ENCODE measurements around the gene PMAIP1.

The PMAIP1 gene

DNA sequence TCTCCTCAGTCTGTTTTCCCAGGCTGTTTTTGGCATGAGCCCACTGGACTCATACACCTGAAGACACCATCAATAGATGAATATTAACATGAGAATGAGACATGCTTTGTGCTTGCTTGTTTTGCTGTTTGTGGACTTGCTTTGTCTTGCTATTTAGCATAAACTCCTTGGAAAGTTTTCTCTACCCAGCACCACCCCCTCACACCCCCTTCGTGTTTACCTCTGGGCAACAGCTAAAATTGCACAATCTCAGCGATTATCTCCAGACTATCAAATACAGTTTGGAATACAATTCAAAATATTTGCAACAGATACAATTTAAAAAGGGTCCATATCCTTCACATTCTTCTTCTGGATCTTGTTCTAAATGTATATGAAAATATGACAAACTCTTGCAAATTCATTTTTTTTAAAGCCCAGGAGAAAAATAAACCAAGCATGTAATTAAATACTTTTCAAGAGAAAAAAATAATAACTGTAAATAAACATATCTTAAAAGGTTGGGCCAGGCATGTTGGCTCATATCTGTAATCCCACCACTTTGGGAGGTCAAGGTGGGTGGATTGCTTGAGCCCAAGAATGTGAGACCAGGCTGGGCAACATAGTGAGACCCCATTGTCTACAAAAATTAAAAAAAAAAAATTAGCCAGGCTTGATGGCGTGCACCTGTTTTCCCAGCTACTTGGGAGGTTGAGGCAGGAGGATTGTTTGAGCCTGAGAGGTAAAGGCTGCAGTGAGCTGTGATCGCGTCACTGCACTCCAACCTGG is 32.3 kb upstream of the PMAIP1 start:
- no peaks in the 10 kb centered on the region for H3K36me3 ChIP-seq (ENCODE audit: control insufficient read depth, insufficient read depth, low read length)

DNA sequence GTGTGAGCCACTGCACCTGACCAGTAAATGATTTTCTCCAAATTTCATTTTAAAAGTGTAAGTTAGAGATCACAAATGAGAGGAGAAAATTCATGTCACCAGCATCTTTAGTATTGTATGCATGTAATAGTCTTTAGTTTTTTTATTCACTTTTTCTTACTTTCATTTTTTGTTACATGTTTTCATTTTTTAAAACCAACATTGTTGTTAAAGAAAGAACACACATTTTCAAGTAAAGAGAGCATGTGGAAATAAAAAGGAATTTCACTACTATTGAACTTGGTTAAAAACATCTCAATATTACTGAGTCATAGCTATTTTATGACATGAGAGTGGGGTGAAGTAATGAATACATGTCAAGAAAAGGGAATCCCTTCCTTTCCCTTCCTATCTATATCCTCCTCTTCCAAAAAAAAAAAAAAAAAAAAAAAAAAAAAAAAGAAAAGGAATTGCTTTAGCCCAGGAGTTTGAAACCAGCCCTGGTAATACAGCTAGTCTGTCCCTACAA is 29.1 kb upstream of the PMAIP1 start:
- Histone ChIP-seq H3K9me3 (ENCODE audit: control insufficient read depth, low read length) (no peaks in the 10 kb centered on the region), H3K36me3 (ENCODE audit: control insufficient read depth, insufficient read depth, low read length) (no peaks in the 10 kb centered on the region), H3K4me3 (ENCODE audit: insufficient read depth, low read depth, low read length, poor library complexity, severe bottlenecking) (no peak overlapping the region), H3K27ac (ENCODE audit: insufficient read depth, low read length, poor library complexity, severe bottlenecking) (no peak overlapping the region), H3K4me1 (ENCODE audit: control insufficient read depth, insufficient read depth, low read length, poor library complexity, severe bottlenecking) (no peaks in the 10 kb centered on the region), H3K27me3 (replicated peaks; ENCODE audit: control insufficient read depth, insufficient read depth, low read length, poor library complexity, severe bottlenecking) (no peaks in the 10 kb centered on the region)
- DNase-seq = no peak

More for the DNA sequence above, 32.3 kb upstream of the PMAIP1 start:
- Histone ChIP-seq H3K4me3 (ENCODE audit: insufficient read depth, low read depth, low read length, poor library complexity, severe bottlenecking) (no peak overlapping the region), H3K27me3 (replicated peaks; ENCODE audit: control insufficient read depth, insufficient read depth, low read length, poor library complexity, severe bottlenecking) (no peaks in the 10 kb centered on the region), H3K4me1 (ENCODE audit: control insufficient read depth, insufficient read depth, low read length, poor library complexity, severe bottlenecking) (no peaks in the 10 kb centered on the region), H3K27ac (ENCODE audit: insufficient read depth, low read length, poor library complexity, severe bottlenecking) (no peak overlapping the region), H3K9me3 (ENCODE audit: control insufficient read depth, low read length) (no peaks in the 10 kb centered on the region)
- no peak for DNase-seq

- DNase-seq = no peak
- H3K4me3 ChIP-seq (ENCODE audit: insufficient read depth, low read depth, low read length, poor library complexity, severe bottlenecking) = no peak overlapping the region
- H3K4me1 ChIP-seq (ENCODE audit: control insufficient read depth, insufficient read depth, low read length, poor library complexity, severe bottlenecking) = no peaks in the 10 kb centered on the region
- no peaks in the 10 kb centered on the region for H3K27me3 ChIP-seq (replicated peaks; ENCODE audit: control insufficient read depth, insufficient read depth, low read length, poor library complexity, severe bottlenecking)
- H3K27ac ChIP-seq (ENCODE audit: insufficient read depth, low read length, poor library complexity, severe bottlenecking) = no peak overlapping the region
- H3K9me3 ChIP-seq (ENCODE audit: control insufficient read depth, low read length) = no peaks in the 10 kb centered on the region
- no peaks in the 10 kb centered on the region for H3K36me3 ChIP-seq (ENCODE audit: control insufficient read depth, insufficient read depth, low read length)
Measured at GRCh38 chr18:59871711-59872362, 28.0 kb upstream of the PMAIP1 start.

DNA sequence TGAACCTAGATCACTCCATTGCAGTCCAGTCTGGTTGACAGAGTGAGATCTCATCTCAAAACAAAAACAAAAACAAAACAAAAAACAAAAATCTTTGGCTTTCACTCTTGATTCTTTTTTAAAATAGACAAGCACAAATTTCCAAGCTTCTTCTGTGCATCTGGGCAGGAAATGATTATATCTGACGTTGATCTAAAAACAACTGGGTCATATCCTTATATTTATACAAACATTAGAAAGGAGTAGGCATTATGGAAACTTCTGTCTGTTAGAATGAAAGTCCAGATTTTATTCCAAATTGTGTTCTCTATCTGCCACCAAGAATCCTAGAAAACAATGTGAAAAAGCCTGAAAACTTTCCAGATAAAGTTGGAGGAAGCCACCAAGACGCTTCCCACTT is 26.2 kb upstream of the PMAIP1 start:
- no peaks in the 10 kb centered on the region for H3K4me1 ChIP-seq (ENCODE audit: control insufficient read depth, insufficient read depth, low read length, poor library complexity, severe bottlenecking)
- no peak overlapping the region for H3K27ac ChIP-seq (ENCODE audit: insufficient read depth, low read length, poor library complexity, severe bottlenecking)
- H3K27me3 ChIP-seq (replicated peaks; ENCODE audit: control insufficient read depth, insufficient read depth, low read length, poor library complexity, severe bottlenecking) = no peaks in the 10 kb centered on the region
- no peaks in the 10 kb centered on the region for H3K9me3 ChIP-seq (ENCODE audit: control insufficient read depth, low read length)
- no peaks in the 10 kb centered on the region for H3K36me3 ChIP-seq (ENCODE audit: control insufficient read depth, insufficient read depth, low read length)
- H3K4me3 ChIP-seq (ENCODE audit: insufficient read depth, low read depth, low read length, poor library complexity, severe bottlenecking) = no peak overlapping the region
- DNase-seq = no peak

- Histone ChIP-seq H3K27me3 (replicated peaks; ENCODE audit: control insufficient read depth, insufficient read depth, low read length, poor library complexity, severe bottlenecking) (no peaks in the 10 kb centered on the region), H3K4me3 (ENCODE audit: insufficient read depth, low read depth, low read length, poor library complexity, severe bottlenecking) (no peak overlapping the region), H3K4me1 (ENCODE audit: control insufficient read depth, insufficient read depth, low read length, poor library complexity, severe bottlenecking) (no peaks in the 10 kb centered on the region), H3K27ac (ENCODE audit: insufficient read depth, low read length, poor library complexity, severe bottlenecking) (no peak overlapping the region), H3K36me3 (ENCODE audit: control insufficient read depth, insufficient read depth, low read length) (no peaks in the 10 kb centered on the region), H3K9me3 (ENCODE audit: control insufficient read depth, low read length) (no peaks in the 10 kb centered on the region)
- no peak for DNase-seq
Measured at GRCh38 chr18:59874166-59874565, 25.6 kb upstream of the PMAIP1 start.

- H3K36me3 ChIP-seq (ENCODE audit: control insufficient read depth, insufficient read depth, low read length) = no peaks in the 10 kb centered on the region
- no peaks in the 10 kb centered on the region for H3K27me3 ChIP-seq (replicated peaks; ENCODE audit: control insufficient read depth, insufficient read depth, low read length, poor library complexity, severe bottlenecking)
- no peak overlapping the region for H3K4me3 ChIP-seq (ENCODE audit: insufficient read depth, low read depth, low read length, poor library complexity, severe bottlenecking)
- no peaks in the 10 kb centered on the region for H3K4me1 ChIP-seq (ENCODE audit: control insufficient read depth, insufficient read depth, low read length, poor library complexity, severe bottlenecking)
- DNase-seq = no peak
- H3K27ac ChIP-seq (ENCODE audit: insufficient read depth, low read length, poor library complexity, severe bottlenecking) = no peak overlapping the region
- no peaks in the 10 kb centered on the region for H3K9me3 ChIP-seq (ENCODE audit: control insufficient read depth, low read length)
Measured at GRCh38 chr18:59876310-59876626, 23.5 kb upstream of the PMAIP1 start.

DNA sequence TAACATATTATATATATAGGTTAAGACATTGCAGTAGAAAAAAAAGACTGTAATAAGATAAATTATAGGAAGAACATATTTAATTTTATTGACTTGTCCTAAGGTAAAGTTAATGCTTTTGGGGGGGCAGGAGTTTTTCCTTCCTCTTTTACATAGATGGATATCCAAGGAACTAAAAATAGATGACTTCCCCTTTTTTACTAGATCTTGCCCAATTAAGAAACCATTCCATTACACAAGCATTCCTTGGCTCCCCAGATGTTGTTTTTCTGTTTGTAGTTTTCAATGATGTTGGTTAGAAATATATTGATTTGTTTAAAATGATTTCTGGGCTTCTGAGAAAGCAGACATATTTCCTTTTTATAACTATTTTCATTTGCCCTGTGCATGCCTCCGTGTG is 22.4 kb upstream of the PMAIP1 start:
- no peak overlapping the region for H3K4me3 ChIP-seq (ENCODE audit: insufficient read depth, low read depth, low read length, poor library complexity, severe bottlenecking)
- H3K36me3 ChIP-seq (ENCODE audit: control insufficient read depth, insufficient read depth, low read length) = no peaks in the 10 kb centered on the region
- H3K9me3 ChIP-seq (ENCODE audit: control insufficient read depth, low read length) = no peaks in the 10 kb centered on the region
- H3K4me1 ChIP-seq (ENCODE audit: control insufficient read depth, insufficient read depth, low read length, poor library complexity, severe bottlenecking) = no peaks in the 10 kb centered on the region
- no peak overlapping the region for H3K27ac ChIP-seq (ENCODE audit: insufficient read depth, low read length, poor library complexity, severe bottlenecking)
- no peaks in the 10 kb centered on the region for H3K27me3 ChIP-seq (replicated peaks; ENCODE audit: control insufficient read depth, insufficient read depth, low read length, poor library complexity, severe bottlenecking)
- no peak for DNase-seq

DNA sequence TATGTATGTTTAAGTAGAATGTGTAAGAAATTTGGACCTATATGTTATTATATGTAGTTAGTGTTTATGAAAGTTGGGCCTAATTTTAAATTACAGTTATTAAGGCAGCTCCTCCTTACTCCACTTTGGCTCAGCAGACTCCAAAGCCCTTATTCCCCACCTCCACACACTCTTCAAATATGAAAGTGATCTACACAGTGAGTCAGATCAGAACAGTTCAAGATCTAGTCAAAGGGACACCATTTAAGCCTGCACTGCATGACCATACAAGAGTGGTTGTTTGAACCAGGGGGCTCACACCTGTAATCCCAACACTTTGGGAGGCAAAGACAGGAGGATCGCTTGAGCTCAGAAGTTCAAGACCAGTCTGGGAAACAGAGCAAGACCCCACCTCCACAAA is 21.2 kb upstream of the PMAIP1 start:
- Histone ChIP-seq H3K36me3 (ENCODE audit: control insufficient read depth, insufficient read depth, low read length) (no peaks in the 10 kb centered on the region), H3K27ac (ENCODE audit: insufficient read depth, low read length, poor library complexity, severe bottlenecking) (no peak overlapping the region), H3K9me3 (ENCODE audit: control insufficient read depth, low read length) (no peaks in the 10 kb centered on the region), H3K27me3 (replicated peaks; ENCODE audit: control insufficient read depth, insufficient read depth, low read length, poor library complexity, severe bottlenecking) (no peaks in the 10 kb centered on the region), H3K4me3 (ENCODE audit: insufficient read depth, low read depth, low read length, poor library complexity, severe bottlenecking) (no peak overlapping the region), H3K4me1 (ENCODE audit: control insufficient read depth, insufficient read depth, low read length, poor library complexity, severe bottlenecking) (no peaks in the 10 kb centered on the region)
- DNase-seq = no peak

DNA sequence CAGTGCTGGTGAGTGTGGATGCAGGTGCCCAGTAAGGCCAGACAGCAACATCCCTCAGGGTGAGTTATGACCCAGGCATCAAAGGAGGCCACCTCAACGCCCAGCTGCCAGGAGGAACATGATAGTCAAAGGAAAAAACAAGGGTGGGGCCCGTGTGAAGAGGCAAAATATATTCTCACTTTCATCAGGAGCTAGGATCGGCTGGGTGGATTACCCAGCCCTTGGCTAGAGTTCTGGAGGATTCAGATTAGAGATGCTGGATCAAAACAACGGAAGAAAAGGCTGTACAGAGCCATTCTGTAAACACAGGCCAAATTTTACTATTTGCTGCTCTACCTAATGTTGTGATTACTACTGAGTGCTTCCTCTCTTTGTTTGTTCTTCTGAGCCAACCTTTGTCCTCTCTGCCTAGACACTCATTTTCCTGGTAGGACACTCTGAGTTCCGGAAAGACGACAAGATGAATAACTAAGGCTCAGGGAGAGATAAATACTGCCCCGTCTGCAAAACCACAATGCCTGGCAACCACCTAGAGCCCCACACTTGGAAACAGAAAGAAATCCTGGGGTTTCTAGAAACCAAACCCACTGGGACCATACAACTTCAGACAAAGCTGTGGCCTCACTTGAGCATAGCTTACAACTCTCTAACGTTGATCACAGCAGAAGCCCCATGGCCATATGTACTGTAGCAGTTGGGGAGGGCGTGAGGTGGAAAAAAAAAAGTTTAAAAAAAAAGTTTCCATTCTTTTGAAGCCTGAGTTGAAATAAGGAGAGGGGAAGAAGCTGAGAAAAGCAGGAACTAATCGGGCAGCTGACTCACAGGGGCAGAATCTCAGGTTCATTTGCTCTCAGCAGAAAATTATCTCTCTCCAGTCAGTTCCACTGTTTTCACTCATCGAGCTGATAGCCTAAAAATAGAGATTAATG is 17.8 kb upstream of the PMAIP1 start:
- Histone ChIP-seq H3K36me3 (ENCODE audit: control insufficient read depth, insufficient read depth, low read length) (no peaks in the 10 kb centered on the region), H3K4me3 (ENCODE audit: insufficient read depth, low read depth, low read length, poor library complexity, severe bottlenecking) (no peak overlapping the region), H3K27ac (ENCODE audit: insufficient read depth, low read length, poor library complexity, severe bottlenecking) (no peak overlapping the region), H3K4me1 (ENCODE audit: control insufficient read depth, insufficient read depth, low read length, poor library complexity, severe bottlenecking) (no peaks in the 10 kb centered on the region), H3K27me3 (replicated peaks; ENCODE audit: control insufficient read depth, insufficient read depth, low read length, poor library complexity, severe bottlenecking) (no peaks in the 10 kb centered on the region), H3K9me3 (ENCODE audit: control insufficient read depth, low read length) (no peaks in the 10 kb centered on the region)
- DNase-seq = no peak

DNA sequence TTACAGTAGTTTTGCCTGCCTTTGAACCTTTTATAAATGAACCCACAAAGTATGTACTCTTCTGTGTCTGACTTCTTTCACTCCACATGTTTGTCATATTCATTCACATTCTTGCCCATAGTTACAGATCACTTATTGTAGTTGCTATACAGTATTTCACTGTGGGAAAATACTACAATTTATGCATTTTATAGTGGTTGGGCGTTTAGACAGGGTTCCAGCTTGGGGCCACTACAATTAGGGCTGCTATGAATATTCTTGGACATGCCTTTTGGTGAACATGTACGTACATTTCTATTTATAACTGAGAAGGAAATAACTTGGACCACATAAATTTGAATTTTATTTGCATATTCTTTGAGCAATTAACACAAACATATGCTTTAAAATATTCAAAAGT is 15.4 kb upstream of the PMAIP1 start:
- Histone ChIP-seq H3K4me3 (ENCODE audit: insufficient read depth, low read depth, low read length, poor library complexity, severe bottlenecking) (no peak overlapping the region), H3K36me3 (ENCODE audit: control insufficient read depth, insufficient read depth, low read length) (no peaks in the 10 kb centered on the region), H3K27ac (ENCODE audit: insufficient read depth, low read length, poor library complexity, severe bottlenecking) (no peak overlapping the region), H3K9me3 (ENCODE audit: control insufficient read depth, low read length) (no peaks in the 10 kb centered on the region), H3K4me1 (ENCODE audit: control insufficient read depth, insufficient read depth, low read length, poor library complexity, severe bottlenecking) (no peaks in the 10 kb centered on the region), H3K27me3 (replicated peaks; ENCODE audit: control insufficient read depth, insufficient read depth, low read length, poor library complexity, severe bottlenecking) (no peaks in the 10 kb centered on the region)
- DNase-seq = no peak
